Measurements from ENCODE around the gene DNAJB1. TPM values are rescaled to one million over a fixed set of nuclear protein-coding genes. Genes with fewer than 3 reads are reported as not detected.

DNAJB1 gene
- total and polyA plus RNA-seq, 7 donors, result 44.6 to 118 (median 69.3) TPM

DNA sequence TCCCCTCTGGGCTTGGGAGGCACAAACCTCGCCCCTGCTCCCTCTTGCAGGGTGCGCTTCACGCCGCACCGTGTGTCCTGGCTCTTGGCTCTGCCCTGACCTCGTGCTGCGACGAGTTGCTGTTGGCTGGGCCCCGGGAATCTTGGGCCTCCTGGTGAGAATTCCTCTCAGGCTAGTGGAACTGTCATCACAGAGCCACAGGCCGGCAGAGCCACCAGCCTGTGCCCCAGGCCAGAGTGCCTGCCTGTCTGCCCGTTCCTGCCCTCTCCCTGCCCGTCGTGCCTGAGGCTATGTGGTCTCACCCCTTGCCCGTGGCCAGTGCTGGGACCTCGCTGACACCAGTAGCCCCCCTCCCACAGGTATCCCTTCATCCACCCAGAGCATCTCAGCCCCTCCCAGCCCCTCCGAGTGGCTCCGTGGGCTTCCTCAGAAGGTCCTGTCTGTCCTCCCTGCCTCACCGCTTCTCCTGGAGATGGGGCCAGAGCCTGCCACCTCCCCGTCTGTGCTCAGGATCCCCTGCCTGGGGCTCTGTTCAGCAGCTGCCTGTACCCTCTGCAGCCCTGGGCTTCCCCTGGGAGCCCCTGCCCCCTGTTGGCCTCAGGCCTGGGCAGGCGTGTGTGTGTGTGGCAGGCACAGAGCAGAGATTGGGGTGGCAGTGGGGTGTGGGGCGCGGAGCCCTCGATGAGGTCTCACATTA, 40.3 kb upstream of the DNAJB1 start:
- WGBS, 2 donors, result 87 to 90% methylated on average over 23 of the region's 23 CpGs
- Histone ChIP-seq H3K4me1 (peaks cover 0 to 9% (median 7%) of the 10 kb centered on the region in 4 donors), H3K27me3 (no peaks in the 10 kb centered on the region), H3K27ac (no peak overlapping the region), H3K9me3 (no peaks in the 10 kb centered on the region), H3K36me3 (peaks cover 0 to 3% (median 0%) of the 10 kb centered on the region in 4 donors), H3K4me3 (no peak overlapping the region)
- intact Hi-C loops (cut with DNase I), result no loop called here
- DNase-seq, result no peak
- TF ChIP-seq, protein P1, sequence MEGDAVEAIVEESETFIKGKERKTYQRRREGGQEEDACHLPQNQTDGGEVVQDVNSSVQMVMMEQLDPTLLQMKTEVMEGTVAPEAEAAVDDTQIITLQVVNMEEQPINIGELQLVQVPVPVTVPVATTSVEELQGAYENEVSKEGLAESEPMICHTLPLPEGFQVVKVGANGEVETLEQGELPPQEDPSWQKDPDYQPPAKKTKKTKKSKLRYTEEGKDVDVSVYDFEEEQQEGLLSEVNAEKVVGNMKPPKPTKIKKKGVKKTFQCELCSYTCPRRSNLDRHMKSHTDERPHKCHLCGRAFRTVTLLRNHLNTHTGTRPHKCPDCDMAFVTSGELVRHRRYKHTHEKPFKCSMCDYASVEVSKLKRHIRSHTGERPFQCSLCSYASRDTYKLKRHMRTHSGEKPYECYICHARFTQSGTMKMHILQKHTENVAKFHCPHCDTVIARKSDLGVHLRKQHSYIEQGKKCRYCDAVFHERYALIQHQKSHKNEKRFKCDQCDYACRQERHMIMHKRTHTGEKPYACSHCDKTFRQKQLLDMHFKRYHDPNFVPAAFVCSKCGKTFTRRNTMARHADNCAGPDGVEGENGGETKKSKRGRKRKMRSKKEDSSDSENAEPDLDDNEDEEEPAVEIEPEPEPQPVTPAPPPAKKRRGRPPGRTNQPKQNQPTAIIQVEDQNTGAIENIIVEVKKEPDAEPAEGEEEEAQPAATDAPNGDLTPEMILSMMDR (IDR thresholded peaks at IDR 0.05), result no peak

DNA sequence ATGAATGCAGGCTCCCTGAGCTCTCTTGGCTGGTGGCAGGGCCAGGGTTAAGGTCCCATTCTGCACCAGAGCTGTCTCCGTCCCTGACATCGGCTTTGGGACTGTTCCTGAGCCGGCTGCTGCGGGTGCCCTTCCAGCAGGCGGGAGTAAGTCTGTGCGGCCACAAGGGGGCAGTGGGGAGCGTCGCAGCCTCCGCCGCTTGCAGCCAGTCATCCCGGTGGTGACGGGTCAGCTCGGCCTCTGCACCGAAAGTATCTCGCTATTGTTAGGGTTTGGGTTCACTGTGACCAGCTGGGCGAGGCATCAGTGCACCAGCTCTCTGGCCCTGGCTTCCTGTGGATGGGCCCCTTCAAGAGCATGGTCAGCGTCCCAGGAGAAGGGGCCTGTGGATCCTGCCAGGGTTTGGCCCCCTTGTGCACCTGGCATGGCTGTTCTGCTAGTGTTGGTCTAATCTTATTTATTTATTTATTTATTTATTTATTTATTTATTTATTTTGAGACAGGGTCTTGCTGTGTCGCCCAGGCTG, 38.5 kb upstream of the DNAJB1 start:
- WGBS, 2 donors, result 9 to 12% methylated on average over 18 of the region's 18 CpGs
- Histone ChIP-seq H3K27ac (no peak overlapping the region), H3K27me3 (no peaks in the 10 kb centered on the region), H3K4me1 (peaks cover 0 to 9% (median 7%) of the 10 kb centered on the region in 4 donors), H3K36me3 (peaks cover 0 to 10% (median 0%) of the 10 kb centered on the region in 4 donors), H3K9me3 (no peaks in the 10 kb centered on the region), H3K4me3 (peak overlapping the region in 2 of 4 donors; percentile 7 to 22)
- intact Hi-C loops (cut with DNase I), result no loop called here
- DNase-seq, result peak; percentile 76
- TF ChIP-seq, protein P1 (IDR thresholded peaks at IDR 0.05), result peak; percentile 39 to 96 (median 78)
- TF ChIP-seq POLR2AphosphoS5 (IDR thresholded peaks at IDR 0.05), result no peak

DNA sequence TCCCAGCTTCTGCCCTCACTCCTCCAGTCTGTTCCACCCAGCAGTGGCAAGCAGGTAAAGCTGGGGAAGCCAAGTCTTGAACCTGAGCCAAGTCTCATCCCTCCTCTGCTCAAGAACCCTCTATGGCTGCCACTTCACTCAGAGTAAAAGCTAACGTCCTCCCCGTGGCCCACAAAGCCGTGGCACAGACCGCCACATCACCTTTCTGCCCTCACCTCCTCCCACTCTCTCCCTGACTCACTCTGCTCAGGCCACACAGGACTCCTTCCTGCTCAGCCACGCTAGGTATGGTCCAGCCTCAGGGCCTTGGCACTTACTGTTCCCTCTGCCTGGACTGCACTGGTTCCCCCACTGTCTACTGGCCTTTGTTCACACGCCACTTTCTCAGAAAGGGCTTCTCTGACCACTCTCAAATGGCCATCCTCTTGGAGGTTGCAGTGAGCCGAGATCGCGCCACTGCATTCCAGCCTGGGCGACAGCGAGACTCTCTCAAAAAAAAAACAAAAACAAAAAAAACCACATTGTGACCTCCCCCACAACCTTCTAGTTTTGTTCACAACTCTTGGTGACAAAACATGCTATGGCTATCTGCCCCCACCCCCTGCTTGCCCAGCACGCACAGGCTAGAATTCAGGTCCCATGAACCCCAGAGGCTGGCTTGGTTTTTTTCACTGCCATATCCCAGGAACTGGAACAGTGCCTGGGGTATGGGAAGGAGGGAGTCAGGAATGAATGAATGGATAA, 37.9 kb upstream of the DNAJB1 start:
- intact Hi-C loops (cut with DNase I), result no loop called here
- Histone ChIP-seq H3K36me3 (peaks cover 0 to 10% (median 0%) of the 10 kb centered on the region in 4 donors), H3K27me3 (no peaks in the 10 kb centered on the region), H3K4me3 (peak overlapping the region in 2 of 4 donors; percentile 7 to 22), H3K27ac (no peak overlapping the region), H3K4me1 (peaks cover 0 to 9% (median 7%) of the 10 kb centered on the region in 4 donors), H3K9me3 (no peaks in the 10 kb centered on the region)
- WGBS, 2 donors, result 75 to 89% methylated on average over 12 of the region's 12 CpGs
- TF ChIP-seq EP300 (IDR thresholded peaks at IDR 0.05), result no peak
- DNase-seq, result no peak

DNA sequence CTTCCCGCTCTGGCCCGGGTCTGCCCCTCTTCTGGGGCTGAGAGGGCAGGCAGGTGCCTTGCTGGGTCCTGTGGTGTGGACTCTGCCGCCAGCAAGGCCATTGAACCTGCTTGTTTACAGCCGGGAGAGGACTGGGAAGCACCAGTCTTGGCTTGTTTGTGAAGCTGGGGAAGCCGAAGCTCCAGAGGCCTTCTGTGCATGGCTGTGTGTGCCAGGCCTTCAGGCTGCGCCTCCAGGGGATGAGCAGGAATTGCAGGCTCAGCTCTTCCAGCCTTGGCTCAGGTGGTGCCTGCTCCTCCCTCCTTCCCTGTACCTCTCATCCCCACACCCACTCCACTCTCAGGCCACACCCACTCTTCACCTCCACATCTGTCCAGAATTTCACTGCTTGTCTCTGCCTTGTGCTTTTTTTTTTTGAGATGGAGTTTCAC, 36.2 kb upstream of the DNAJB1 start:
- intact Hi-C loops (cut with DNase I), result no loop called here
- H3K9me3 ChIP-seq, result no peaks in the 10 kb centered on the region
- TF ChIP-seq, protein P1 (IDR thresholded peaks at IDR 0.05), result no peak
- TF ChIP-seq EP300 (IDR thresholded peaks at IDR 0.05) (no peak), POLR2A (IDR thresholded peaks at IDR 0.05) (no peak), POLR2AphosphoS5 (IDR thresholded peaks at IDR 0.05) (no peak)
- DNase-seq, result no peak
- H3K36me3 ChIP-seq, result peaks cover 0 to 21% (median 0%) of the 10 kb centered on the region in 4 donors
- peaks cover 0 to 9% (median 7%) of the 10 kb centered on the region in 4 donors for H3K4me1 ChIP-seq
- no peaks in the 10 kb centered on the region for H3K27me3 ChIP-seq
- 36 to 62% methylated on average over 6 of the region's 6 CpGs for WGBS, 2 donors
- H3K4me3 ChIP-seq, result no peak overlapping the region
- H3K27ac ChIP-seq, result no peak overlapping the region

DNA sequence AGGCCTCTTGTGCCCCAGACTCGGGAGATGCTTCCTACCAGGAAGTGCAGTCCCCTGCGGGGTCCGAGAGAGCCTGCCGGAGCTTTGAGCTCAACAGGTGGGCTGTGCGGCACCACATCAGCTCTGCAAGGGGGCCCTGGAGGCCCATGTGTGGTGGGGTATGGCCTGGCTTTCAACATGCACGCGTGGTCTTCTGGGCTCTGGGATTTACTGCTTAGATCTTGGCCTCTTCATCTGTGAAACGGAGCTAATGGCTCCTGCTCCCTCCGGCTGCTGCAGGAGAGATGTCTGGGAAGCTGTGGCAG, 35.7 kb upstream of the DNAJB1 start:
- Histone ChIP-seq H3K4me3 (no peak overlapping the region), H3K36me3 (peaks cover 0 to 26% (median 0%) of the 10 kb centered on the region in 4 donors), H3K27me3 (no peaks in the 10 kb centered on the region), H3K4me1 (peaks cover 0 to 9% (median 7%) of the 10 kb centered on the region in 4 donors), H3K27ac (no peak overlapping the region), H3K9me3 (no peaks in the 10 kb centered on the region)
- intact Hi-C loops (cut with DNase I), result no loop called here
- 76 to 84% methylated on average over 9 of the region's 9 CpGs for WGBS, 2 donors
- TF ChIP-seq, protein P1 (IDR thresholded peaks at IDR 0.05), result no peak
- no peak for TF ChIP-seq POLR2A (IDR thresholded peaks at IDR 0.05)
- no peak for TF ChIP-seq POLR2AphosphoS5 (IDR thresholded peaks at IDR 0.05)
- TF ChIP-seq EP300 (IDR thresholded peaks at IDR 0.05), result no peak
- DNase-seq, result no peak
